CD4-positive, alpha-beta T cell treated with Interferon alpha-2 for 1 hour (primary cell): ENCODE data around the gene INF2.

Experiments used
- DNase-seq, 2 donors: peaks; one replicate each; pipeline ENCODE4 v3.0.0-alpha.2; 2020 to 2022

INF2 gene

DNA sequence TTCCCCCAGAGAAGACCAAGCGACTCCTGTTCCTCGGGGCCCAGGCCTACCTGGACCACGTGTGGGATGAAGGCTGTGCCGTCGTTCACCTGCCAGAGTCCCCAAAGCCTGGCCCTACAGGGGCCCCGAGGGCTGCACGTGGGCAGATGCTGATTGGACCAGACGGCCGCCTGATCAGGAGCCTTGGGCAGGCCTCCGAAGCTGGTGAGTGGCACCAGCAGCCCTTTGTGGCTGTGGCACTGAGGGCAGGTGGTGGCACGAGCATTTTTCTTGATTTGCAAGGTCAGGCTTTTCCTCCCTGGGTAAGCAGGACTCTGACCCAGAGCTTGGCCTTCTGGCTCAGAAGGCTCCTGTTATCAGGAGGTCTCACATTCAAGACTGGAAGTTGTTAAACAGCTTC, 66.2 kb downstream of the INF2 start:
- no peak for DNase-seq

DNA sequence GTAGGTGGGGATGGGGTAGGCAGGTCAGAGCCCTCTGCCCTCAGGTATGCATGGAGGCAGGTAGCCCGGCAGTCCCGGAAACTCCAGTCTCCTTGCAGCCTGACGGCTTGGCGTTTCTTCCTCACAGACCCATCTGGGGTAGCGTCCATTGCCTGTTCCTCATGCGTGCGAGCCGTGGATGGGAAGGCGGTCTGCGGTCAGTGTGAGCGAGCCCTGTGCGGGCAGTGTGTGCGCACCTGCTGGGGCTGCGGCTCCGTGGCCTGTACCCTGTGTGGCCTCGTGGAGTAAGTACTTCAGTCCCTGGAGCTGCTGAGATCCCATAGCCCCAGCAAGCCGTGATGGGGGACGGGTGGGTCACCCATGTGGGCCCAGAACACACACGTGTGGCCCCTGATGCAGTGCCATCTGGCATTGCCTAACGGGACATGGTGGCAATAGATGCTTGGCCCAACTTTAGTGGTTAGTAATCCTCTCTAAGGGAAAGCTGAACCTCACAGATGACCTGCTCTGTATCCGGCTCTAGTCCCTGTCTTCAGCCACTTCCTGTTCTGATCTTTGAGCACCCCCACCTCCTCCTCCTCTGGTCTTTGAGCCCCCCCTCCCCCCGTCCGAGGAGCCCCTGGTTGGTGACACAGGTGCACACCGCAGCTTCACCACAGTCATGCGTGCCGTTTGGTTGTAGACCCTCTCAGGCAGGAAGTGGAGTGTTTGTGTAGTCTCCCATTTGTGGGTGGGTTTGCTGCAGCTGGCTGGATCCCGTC, 67.2 kb downstream of the INF2 start:
- no peak for DNase-seq

- DNase-seq = no peak
Measured at GRCh38 chr14:104757238-104757585, 67.8 kb downstream of the INF2 start.

DNA sequence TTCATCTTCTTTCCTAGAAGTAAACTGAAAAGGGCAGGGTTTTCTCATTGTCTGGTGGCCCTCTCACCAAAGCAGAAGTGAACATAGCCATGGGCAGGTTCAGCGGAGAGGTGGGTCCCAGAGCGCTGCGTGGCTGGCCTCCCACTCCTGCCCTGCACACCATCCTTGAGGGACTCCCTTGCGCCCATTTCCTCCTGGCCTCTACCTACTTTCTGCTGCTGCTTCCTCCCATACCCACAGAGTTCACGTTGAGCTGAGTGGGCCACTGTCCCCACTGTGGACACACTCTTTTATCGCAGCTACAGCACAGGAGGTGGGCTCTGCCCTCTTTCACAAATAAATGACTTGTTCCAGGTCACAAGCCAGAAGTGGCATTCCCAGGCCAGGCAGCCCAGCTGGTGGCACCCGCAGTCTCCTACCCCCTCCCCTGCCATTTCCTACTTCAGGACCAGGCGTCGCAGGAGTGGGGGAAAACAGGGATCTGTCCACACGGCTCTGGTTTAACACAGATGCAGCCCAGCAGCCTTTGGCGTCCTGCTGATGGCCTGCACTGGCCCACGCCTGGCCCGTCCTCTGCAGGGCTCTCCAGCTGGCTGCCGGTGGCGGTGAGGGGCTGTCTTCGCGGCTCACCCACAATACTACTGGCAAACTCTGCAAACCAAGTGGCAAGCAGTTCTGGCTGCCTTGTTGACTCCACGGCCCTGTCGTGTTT, 68.4 kb downstream of the INF2 start:
- no peak for DNase-seq

DNA sequence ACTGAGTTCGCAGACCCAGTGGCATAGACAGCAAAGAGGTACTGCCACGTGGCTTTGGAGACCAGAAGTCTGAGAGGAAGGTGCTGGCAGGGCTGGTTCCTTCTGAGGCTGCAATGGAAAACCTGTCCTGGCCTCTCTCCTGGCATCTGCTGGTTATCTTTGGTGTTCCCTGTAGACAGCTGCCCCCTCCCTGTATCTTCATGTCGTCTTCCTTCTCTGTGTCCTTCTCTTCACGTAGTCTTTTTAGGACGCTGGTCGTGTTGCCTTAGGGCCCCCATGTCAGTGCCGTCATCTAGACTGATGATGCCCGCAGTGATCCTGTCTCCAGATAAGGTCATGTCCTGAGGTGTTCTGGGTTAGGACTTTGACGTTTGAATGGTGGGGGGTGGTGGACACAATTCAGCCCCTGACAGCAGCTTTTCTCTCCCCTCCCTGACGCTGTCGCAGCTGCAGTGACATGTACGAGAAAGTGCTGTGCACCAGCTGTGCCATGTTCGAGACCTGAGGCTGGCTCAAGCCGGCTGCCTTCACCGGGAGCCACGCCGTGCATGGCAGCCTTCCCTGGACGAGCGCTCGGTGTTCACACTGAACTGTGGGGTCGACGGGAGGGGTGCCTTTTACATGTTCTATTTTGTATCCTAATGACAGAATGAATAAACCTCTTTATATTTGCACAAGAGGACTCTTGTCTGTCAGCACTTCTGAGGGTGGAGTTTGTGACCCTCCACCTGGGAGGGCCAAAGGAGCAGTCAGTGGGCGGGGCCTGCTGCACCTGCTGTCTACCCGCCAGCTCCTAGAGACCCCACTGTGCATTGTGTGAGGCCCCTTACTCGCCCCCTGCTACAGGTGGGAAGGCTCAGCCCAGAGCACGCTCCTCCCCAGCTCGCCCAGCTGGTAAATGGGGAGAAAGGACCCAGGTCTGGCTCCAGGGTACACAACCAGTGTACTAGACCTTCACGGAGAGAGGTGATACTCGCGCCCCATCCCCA, 69.9 kb downstream of the INF2 start:
- no peak for DNase-seq

DNA sequence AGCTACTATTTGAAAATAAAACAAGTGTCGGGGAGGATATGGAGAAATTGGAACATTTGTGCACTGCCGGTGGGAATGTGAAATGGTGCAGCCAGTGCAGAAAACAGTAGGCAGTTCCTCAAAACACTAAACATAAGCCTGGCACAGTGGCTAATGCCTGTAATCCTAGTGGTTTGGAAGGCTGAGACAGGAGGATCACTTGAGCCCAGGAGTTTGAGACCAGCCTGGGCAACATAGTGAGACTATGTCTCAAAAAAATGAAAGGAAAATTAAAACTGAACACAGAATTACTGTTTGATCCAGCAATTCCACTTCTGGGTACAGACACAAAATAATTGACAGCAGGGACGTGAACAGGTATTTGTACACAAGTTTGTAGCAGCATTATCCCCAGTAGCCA, 76.1 kb downstream of the INF2 start:
- no peak for DNase-seq

DNA sequence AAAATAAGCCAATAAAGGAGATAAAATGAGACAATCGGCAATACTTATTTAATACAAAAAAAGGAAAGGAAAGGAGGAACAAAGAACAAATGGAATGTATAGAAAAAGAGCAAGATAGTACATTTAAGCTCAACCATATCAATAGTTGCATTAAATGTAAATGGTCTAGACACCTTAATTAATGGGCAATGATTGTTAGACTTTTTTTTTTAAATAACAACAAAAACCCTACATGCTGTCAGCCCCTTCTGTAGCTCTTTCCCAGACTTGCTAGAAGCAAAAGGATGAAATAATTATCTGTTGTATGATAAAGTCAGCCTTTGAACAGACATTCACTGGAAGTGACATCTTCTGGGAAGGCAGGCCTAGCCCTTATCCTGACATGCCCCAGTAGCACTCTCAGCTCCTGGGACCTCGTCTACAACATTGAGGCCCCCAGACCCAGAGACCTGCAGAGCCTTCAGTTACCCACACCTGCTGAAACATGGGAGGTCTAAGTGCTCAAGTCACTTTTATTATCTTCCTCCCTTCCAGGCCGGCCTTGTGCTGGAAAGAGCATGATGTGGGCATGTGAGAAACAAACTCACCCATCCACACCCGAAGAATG, 76.9 kb downstream of the INF2 start:
- DNase-seq = no peak

DNA sequence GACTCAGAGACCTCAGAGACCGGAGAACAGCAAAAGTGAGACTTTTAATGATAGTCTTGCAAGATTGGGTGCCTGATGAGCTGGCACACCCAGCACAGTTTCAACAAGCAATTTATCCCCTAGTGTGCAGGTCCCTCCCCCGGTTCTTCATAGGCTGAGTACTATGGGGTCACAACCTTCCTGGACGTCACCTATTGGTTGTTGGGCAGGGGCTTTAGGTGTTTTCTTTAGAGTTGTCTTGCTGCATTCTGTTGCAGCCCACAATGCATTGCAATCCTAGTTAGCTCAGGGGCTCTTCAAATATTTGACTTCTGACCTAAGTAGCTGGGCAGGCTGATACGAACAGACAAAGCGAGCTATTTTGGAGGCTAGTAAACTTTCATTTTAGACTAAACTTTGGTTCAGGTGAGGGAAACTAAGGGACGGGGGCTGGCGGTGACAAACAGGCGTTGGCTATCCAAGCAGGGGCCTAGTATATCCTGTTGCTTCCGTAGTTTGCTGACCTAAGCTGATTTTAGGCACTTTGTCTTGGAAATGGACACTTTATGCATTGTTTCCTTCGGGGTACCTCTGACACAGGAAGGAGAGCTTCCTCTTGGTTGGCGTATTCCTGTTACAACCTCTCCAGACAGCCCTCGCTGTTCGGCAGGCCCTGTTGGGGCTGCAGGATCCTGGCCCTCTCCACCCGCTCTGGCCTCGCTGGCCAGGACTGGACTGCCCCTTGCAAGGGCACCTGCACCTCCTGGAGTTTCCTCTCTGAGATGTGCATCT, 77.6 kb downstream of the INF2 start:
- no peak for DNase-seq

DNA sequence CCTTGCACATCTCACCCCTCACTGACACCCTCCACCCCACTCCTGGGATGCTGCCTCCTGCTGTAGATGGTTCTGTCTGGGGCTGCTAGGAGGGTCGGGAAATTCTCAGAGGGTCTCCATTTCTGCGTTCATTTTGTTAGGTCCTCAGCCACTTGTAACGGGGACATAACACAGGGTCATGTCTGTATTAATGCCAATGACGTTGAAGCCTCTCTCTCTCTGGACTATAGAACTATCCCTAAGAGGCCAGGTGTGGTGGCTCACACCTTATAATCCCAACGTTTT, 78.2 kb downstream of the INF2 start:
- no peak for DNase-seq

- peak; percentile 87 to 92 for DNase-seq
Measured at GRCh38 chr14:104768437-104769323, 79.3 kb downstream of the INF2 start.

- DNase-seq = no peak
Measured at GRCh38 chr14:104769324-104770071, 80.1 kb downstream of the INF2 start.

DNA sequence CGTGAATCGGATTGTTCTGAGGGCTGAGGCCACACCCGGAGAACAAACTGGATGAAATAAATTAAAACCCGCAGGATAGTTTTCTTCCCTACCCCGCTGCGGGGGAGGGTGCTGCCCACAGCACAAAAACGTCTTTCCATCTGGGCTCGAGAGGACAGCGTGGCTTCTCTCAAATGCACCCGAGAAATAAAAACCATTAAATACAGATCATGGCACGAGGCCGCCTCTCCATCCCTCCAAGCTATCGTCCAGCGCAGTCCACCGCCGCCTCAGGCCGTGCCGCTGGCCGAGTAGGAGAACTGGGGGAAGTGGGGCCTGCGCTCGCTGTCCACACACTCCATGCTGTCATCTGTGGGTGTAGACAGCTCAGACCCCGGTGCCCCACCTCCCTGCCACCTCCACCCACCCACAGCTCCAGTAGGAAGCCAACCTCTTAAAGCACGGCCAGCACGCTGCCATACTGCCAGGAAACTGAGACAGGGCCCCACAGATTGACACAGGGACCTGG, 80.7 kb downstream of the INF2 start:
- DNase-seq = no peak

- DNase-seq = peak in 1 of 2 donors; percentile 28
Measured at GRCh38 chr14:104770851-104771272, 81.4 kb downstream of the INF2 start.

DNA sequence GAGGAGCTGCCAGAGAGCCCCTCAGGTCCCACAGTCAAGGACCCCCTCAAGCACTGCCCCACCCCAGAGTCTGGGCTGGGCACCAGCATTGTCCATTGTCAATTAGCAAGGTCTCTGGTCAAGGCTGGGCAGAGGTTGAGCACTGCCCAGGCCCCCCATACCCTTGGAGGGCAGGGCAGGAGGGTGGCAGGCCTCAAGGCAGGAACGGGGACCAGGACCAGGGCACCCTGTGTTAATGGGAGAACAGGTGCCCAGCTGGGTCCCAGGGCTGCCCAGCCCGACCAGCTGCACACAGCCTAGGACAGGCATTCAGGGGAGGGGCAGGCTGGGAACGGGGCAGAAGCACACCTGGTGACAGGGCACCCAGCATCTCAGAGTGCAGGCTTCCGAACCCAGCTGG, 82.0 kb downstream of the INF2 start:
- no peak for DNase-seq
